ENCODE results near the gene PGPEP1. TPM values are rescaled to one million over a fixed set of nuclear protein-coding genes. Genes with fewer than 3 reads are reported as not detected.
"Not testable (repeated sequence)": the region's sequence is repeated elsewhere in the genome, so short reads cannot be mapped to it uniquely, and the experiment has no call there.

Gene PGPEP1
- total RNA-seq, 1 donor from 2014 or later, result 48.5 TPM

DNA sequence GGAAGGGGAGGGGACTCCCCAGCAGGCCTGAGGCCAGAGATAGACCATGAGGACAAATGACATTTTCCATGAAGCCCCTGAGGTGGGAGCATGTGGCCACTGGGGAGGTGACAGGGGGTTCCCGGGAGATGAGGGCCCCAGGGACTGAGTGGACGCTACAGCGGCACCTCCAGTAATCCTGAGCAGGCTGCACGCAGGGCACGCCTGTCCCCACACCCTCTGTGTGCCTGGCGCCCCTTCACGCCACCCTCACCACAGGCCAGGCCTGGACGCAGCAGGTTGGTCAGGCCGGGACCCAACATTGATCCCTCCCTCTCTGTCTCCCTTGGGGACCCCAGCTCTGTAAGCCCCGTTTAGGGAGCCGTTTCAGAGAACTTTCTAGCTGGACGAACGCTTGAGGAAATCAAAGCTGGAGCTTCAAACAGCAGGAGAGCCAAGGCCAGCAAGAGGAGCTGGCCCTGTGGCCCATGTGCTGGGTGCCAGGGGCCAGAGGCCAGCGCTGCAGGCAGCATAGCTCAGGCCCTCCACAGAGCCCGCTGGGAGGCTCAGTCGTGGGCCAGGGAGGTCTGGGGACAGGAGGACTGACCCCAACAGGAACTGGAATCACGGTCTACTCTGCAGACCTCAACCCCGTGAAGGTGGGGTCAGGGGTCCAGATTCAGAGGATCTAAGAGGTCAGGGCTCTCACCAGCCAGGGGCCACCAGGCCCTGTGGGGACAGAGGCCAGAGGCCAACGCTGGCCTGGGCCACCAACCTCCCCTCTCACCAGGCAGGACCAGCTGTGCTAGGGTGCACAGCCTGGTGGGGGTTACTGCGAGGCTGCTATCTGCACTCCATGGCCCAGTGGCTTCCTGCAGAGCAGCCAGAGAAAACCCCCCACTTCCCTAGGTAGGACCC lies 32.1 kb upstream of the PGPEP1 start:
- DNase-seq (ENCODE audit: low spot score), result no peak

DNA sequence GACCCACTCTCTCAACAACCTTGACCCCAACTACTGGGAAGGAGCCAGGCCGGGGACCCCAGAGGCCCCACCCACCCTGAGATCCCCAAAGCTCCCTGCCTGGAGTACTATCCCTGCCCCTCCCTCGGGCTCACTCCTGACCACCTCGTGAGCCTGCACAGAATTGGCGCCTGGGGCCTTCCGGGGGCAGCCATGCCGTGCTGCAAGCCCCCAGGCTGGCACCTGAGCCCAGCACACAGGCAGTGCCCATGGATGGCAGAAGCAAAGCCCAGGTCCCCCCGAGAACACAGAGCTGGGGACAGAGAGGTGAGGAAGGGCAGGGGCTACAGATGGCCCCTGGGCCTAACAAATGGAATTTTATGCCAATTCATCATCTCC lies 31.5 kb upstream of the PGPEP1 start:
- no peak for DNase-seq (ENCODE audit: low spot score)

DNA sequence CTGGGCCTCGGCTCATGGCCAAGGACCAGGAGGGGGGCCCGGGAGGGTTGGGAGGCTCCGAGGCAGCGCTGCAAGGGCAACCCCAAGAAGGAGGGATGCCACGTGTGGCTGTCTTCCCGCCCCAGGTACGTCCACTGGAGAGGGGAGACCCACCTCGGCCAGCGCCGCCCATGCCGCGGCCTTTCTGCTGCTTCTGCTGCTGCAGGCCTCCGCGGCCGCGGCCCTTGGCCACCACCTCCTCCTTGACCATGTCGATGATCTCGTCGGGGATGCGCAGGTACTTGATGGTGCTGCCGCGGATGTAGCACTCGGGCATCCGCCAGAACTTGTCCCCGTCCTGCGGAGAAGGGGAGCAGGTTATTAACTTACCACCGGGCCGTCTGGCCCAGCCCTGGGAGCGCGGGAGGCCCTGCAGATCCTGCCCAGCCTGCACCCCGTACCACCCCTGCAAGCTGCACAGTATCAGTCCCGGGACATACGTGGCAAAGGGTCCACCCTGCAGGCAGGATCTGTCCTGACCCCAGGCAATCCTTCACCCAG lies 30.8 kb upstream of the PGPEP1 start:
- no peak for DNase-seq (ENCODE audit: low spot score)

DNA sequence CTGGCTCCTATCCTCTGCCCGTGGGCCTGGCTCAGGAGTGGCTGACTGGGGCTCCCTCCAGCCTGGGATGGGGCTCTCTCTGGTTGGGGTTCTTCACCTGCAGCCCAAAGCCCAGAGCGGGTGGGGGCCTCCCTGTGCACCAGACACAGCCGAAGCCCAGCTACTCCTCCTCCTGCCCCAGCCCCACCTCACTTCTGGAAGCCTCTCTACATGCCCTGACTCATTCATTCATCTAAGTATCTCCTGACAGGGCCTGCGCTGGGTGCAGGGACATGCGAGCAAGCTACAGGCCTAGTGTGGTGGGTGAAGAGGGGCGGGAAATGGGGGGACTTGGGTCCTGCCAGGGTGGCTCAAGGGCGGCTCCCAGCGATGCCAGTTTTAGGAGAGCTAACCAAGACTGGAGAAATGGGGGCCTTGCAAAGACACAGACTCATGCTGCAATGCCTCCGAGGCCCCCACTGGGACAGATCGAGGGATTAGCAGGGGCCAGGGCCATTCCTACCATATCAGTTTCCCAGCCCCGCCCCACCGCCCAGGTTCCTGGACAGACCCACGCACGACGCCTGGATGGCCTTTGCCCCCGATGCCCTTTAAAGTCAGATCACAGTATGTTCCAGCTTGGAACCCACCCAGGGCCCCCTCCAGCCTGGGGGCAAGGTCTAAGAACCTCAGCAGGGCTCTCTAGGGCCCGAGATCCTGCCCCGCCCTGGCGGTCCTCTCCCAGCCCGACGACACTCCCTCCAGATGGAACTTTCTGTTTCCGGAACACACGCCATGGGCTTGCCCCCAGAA lies 30.1 kb upstream of the PGPEP1 start:
- DNase-seq (ENCODE audit: low spot score), result no peak

DNA sequence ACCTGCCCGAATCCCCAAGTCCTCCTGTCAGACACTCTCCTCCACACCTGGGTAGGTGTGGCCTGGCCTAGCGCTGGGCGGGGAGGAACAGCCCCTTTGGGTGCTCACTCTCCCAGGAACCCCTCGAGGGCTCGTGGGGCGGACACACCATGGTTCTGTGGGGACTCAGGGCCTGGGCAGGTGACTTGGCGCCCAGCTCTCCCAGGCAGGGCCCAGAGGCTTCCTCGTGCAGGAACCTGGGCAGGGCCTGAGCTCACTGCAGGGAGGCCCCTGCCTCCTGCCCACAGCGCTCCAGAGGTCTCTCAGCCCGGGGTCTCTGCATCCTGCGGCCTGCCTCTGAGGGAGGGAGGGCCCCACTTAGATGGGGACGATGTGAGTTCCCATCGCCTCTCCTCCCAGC lies 29.4 kb upstream of the PGPEP1 start:
- no peak for DNase-seq (ENCODE audit: low spot score)

DNA sequence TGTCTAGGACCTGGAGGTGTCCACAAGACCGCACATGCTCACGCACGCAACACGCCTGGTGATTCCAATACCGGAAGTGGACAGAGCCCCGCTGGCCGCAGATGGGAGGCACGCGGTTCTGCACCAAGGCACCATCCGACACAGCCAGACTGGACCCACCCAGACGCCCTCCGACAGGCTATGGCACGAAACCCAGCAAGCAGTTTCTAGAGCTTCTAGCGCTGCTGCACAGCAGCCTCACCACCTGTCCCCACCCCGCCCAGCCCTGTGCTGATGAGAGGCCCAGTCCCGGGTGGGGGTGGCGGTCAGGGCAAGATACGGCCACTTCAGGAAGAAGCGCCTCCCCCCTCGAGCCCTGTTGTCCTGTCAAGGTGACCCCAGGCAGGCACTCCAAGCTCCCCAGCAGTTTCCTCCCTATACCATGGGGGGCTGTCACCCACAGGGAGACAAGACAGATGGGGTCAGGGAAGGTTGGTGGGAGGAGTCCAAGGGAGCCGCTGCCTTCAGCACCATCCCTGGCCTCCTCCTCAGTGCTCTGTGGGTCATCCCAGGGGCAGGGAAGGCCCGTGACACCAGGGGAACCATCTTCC lies 28.8 kb upstream of the PGPEP1 start:
- DNase-seq (ENCODE audit: low spot score), result no peak

DNA sequence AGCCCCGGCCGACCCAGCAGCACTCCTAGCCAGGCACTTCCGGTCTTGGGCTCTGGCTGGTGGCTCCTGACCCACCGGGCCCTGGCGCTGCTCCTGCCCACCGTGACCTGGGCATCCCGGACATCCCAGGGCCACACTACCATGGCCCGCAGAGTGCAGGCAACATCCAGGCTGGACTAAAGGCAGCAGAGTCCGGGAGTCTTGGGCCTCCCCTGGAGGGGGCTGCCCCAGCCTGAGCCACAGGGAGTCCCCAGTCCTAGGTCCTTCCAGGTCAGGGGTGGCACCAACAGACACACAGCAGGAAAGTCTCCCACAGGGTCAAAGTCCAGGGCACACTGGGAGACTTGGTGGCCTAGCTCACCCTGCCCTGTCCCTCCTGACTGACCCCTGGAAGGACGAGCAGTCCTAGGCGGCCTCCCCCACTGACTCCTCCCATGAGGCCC lies 28.3 kb upstream of the PGPEP1 start:
- no peak for DNase-seq (ENCODE audit: low spot score)

DNA sequence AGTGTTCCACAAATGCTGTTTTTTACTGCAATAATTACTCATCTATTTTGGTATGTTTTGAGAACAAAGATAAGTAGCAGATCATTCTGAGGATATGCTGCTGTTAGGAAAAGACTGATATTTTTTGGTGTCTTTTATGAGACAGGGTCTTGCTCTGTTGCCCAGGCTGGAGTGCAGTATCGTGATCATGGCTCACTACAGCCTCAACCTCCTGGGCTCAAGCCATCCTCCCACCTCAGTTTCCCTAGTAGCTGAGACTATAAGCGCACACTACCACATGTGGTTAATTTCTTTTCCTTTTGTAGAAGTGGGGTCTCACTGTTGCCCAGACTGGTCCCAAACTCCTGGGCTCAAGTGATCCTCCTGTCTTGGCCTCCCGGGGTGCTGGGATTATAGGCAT lies 27.0 kb upstream of the PGPEP1 start:
- no peak for DNase-seq (ENCODE audit: low spot score)

DNA sequence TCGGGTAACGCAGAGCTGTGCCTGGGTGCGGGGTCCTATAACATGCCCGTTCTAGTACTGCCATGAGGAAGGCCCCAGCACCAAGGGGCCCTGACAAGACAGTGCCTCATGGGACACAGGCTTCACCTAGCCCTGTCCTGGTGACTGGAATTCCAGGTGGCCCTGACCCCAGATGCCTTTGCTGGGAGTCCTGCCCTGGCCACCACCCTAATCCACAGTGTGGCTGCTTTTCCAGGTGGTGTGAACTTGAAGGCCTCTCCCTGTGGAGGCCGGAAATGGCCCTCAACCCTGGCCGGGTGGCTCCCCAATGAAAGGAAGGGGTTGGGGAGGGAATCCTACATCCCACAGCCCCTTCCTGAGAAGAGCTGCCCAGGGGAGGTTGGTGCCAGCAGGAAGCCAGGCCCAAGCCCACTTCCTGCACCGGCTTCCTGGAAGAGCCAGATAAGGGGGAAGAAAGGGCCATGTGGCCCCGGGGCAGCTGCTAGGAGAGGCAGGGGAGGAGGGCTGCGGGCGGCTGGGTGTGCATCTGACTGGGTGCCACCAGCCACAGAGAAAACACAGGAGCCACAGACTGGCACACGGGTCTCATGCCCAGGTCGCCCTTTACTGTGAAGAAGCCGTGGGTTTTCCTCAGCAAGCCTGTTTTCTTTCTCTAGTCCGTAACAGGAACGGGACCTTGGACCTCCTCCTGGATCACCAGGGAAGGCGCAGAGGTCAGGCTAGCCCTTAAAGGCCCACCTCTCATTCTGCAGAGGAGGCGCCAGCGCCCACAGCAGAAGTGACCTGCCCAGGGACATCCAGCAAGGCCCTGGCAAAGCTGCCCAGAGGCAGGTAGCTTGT lies 22.2 kb upstream of the PGPEP1 start:
- DNase-seq (ENCODE audit: low spot score), result no peak

DNA sequence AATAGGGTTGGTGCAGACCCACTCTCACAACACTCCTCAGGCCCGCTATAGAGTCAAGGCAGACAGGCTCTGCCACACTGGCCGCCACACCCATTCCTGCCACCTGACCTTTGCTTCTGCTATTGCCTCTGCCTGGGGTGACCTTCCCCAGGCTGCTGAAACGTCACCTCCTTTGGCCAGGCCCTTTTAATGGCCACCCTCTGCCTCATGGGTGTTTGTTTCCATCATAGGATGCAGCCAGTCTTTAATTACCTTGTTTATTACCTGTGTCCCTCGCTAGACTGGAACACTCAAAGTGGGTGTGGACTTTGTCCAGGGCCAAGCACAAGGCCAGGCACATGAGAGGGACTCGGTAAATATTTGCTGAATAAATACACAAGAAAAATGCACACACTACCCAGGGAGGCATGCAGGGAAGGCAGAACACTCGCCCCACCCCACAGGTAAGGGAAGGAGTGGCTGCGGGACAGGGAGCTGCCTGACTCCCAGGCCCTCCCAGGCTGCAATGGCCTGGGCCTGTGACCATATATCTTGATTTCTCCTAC lies 20.7 kb upstream of the PGPEP1 start:
- DNase-seq (ENCODE audit: low spot score), result no peak

DNA sequence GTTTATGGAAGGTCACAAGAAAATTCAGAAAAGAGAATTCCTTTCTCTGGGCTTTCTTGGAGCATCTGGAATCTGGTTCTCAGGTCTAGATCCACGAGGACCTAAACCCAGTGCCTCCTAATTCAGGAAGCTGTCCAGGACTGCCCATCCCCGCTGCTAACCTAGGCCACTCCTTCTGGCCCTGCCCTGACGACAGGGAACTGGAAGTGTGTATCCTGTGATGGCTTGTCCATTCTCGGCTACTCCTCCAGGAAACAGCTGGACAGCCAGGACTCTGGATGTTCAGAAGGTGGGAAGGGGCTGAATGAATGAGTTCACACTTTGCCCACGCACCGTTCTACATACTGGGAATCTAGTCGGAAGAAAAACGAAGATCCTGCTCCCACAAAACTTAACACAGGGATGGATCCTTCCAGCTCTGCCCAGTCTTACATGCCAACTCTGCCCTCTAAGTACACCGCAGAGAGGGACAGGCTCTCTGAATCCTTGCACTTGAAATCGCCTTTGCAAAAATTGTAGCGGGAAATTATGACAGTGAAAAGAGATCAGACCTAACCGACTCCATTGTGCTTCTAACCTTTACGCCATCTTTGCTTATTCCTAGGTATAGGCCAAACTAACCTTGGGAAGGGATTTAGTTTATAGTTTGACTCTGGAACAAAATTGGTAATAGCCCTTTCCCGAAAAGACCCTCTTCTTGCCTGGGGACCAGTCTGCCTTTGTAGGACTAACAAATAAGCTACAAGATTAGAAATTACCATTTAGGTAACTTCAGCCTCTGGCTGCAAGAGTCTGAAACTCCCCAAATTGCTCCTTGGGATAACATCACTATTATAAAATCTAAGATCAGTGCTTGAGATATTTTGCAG lies 19.3 kb upstream of the PGPEP1 start:
- no peak for DNase-seq (ENCODE audit: low spot score)

DNA sequence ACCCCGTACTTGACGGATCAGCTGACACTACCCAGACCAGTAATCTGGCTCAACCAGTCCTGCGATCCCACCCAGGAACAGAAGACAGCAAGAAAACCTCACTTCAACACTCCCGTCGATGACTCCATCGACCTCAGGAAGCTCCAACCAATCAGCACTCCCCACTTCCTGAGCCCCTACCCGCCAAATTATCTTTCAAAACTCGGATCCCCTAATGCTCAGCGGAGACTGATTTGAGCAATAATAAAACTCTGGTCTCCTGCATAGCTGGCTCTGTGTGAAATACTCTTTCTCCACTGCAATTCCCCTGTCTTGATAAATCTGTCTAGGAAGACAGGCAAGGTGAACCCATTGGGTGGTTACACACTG lies 18.7 kb upstream of the PGPEP1 start:
- no peak for DNase-seq (ENCODE audit: low spot score)

DNA sequence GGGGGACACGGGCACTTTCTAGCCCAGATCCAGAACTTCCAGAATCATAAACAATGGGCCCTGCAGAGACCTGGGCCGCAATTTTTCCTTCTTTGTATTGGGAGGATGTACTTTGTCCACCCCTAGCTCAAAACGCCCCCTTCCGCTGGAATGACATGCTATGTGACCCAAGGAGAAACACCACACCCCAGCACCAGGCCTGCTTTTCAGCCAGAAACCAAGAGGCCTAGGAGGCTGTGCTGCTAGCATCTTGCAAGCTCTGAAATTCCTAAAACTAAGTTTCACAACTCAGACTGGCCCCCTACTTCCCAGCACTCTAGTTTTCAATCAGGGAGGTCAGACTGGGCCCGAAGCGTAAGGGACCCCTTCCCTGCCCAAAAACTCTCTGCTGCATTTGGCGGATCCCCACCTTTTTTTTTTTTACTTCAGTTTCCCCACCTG lies 18.1 kb upstream of the PGPEP1 start:
- no peak for DNase-seq (ENCODE audit: low spot score)

DNA sequence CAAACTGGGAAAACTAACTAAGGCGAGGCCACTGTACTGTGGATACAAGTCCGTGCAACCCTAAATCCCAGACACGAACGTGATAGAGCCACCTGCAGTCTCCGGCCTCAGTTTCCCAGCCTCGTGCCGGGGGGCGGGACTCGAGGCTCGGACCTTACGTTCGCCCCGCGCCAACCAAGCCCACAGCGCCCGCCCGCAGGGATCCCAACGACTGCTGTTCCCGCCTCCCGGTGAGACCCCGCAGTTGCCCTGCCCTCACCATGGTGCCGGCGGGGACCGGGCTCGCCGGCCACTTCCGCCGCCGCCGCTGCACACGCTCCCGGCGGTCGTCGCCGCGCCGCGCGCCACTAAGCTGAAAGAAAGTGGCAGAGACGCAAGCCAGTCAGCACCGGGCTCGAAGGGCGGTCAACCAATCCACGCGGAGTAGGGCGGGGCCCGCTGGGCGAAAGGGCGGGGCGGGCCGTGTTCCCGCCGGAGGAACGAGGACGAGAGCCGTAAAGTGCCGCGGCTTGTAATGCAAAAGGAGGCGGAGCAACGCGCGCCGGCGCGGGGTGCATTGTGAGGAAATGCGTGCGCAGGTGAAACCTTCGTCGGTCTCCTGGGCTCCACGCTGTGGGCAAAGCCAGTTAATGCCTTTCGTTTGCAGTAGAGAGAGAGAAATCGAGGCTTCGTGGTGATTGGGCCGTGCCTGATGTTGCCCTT lies 17.5 kb upstream of the PGPEP1 start, which contains the start of gene LSM4:
Gene LSM4, minus strand, starts transcription at position 318 of the 702 bp plus-strand sequence. Its CDS starts 56 bp downstream, at position 262.
- DNase-seq (ENCODE audit: low spot score), result peak; percentile 99

DNA sequence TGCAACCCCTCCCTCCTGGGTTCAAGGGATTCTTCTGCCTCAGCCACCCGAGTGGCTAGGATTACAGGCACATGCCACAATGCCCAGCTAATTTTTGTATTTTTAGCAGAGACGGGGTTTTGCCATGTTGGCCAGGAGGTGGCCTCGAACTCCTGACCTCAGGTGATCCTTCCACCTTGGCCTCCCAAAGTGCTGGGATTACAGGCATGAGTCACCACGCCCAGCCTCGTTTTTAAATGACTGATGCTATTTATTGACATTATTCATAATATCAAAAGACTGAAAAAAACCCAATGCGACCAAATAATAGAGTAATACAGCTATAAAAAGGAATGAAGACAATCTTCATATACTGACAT lies 16.0 kb upstream of the PGPEP1 start:
- DNase-seq (ENCODE audit: low spot score), result not testable (repeated sequence)

DNA sequence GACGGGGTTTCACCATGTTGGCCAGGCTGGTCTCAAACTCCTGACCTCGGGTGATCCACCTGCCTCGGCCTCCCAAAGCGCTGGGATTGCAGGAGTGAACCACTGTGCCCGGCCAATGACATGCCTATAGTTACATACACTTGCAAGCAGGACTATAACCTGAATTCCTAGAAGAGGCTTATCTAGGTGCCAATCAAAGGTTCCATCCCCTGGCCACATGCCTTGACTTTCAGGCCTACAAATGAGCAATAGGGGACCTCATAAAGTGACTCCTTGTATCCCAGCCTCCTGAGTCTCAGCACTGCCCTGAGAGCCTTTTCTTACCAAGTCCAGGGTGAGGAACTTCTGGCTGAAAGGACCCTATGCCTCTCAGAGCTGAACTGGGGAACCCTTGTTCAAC lies 13.6 kb upstream of the PGPEP1 start:
- no peak for DNase-seq (ENCODE audit: low spot score)

DNA sequence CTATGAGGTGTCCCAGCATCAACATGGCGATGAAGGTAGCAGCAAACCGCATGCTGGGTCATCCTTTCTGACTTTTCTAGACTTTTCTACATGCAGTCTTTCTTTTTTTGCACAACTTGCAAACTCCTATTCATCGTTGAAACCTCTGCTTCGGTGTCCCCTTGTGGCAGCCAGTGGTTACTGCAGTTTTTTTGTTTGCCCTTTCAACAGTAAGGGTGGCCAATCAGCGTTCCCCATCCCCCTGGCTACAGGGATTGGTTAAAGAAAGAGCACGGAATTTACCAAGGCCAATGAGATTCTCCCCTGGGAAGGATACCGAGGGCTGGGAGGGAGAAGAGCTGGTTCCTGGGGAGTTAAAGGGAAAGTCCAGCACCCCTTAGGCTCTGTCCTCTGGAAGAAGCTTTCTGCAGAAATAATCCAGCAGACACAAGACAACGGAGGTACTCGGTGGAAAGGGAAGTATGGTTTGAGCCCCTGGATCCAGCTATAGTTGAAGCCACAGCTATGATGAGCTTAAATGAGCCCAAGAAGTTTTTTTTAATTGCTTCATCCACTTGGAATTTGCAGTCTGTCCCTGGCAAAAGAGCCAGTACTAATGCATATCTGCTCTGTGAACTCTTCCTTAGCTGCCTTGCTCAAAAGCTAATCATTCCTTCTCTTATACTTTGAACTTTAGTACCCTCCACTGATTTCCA lies 11.9 kb upstream of the PGPEP1 start:
- peak; percentile 96 for DNase-seq (ENCODE audit: low spot score)

DNA sequence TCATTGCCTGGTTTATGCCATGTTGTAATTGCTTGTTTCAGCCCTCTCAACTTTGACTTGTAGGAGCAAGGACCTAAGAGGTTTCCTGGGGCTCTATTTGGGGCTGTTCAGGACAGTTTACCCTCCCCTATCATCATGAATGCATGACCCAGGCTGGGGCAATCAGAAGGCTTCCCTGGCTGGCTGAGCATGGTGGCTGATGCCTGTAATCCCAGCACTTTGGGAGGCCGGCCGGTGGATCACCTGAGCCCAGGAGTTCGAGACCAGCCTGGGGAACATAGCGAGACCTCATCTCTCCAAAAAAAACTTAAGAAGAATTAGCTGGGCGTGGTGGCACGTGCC lies 11.4 kb upstream of the PGPEP1 start:
- no peak for DNase-seq (ENCODE audit: low spot score)

DNA sequence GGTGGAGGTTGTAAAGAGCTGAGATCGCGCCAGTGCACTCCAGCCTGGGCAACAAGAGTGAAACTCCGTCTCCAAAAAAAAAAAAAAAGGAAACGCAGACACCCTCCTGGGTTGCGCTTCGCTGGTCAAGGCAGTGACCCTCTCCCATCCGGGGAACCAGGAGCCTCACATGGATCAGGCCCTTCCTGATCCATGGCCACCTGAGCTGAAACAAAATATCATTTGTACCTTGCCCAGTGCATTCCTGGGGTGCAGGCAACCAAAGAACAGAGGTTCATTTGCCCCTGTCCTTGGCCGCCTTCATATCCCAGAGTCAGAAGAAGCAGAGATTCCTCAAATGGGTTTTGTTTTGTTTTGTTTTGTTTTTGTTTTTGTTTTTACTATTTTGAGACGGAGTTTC lies 9.5 kb upstream of the PGPEP1 start:
- DNase-seq (ENCODE audit: low spot score), result no peak
